GDM1 (cell line): ENCODE results near the gene ZNF629.

ENCODE experiments used
- DNase-seq: peaks from one replicate; lab custom pipeline; 2025; lab: John Stamatoyannopoulos, UW

Gene ZNF629

DNA sequence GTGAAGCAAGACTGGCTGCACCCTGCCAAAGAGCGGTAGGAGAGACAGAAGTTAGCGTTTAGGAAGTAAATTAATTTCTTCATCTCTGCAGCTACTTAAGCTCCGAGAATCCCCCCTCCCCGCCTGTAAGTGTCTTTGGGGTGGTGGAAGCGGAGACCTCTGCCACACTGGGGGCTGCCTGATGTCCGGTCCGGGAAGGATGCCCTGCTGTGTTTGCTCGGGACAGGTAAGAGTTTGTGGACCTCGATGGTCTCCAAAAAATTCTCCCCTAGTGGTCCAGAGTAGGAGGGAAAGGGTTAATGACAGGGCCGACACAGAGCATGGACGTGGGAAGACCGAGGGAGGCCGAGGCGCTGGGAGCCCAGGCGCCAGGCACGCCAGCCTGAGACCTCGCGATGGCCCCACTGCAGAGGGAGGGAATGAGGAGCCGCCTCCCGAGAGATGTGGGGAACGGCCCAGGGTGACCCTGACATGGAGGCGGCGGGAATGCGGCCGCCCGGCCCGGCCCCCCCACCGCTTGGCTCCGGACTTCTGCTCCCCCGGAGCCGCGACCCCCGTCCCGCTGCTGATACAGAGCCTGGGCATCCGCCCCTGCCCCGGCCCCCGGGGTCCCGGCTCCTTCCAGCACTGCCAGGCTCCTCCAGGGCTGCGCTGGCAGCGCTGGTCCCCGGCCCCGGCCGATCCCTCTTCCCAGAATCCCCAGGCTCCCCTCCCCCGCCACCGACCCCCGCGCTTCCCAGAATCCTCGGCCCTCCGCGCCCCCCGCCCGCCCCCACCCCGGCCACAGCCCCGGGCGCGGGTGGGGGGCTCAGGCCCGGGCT lies 680 bp downstream of the ZNF629 start:
- DNase-seq = no peak

DNA sequence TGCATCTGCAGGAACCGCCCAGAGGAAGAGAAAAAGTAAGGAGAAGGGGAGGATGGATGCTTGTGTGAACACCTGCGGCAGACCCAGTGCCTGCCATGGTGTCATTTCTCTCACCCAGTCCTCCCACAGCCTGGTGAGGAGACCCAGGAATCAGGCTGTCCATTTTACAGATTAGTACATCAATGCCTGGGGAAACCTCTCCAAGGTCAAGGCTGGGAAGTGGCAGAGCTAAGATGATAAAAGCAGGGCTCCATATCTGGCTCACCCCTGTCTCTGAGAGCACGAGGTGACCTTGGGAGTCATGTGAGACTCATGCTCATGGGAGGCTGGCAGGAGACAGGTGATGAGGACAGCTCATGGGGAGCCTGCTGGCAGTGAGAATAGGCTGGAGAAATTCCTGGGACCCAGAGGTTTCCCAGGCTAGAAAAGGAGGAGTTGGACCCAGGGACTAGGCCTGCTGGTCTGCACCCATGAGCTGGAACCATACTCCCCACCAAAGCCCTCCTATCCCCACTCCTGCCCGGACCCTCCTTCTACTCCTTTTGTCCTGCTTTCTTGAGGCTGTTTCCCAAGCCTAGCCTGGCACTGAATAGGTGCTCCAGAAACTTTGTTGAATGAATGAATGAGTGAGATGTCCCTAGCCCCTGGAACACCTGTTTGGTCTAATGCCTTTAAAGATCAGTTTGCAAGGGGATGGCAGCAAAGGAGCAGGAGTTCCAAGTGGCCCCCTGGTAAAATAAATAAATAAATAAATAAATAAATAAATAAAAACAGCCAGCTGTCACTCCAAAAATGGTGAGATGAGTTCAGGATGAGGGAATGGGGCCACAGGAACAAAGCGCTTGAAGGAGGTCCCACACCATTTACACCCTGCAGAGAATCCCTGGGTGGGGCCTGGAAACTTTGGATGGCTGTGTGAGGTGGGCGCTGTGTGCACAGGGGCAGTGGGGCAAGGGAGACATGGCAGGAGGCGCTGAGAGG lies 1.6 kb downstream of the ZNF629 start:
- no peak for DNase-seq

DNA sequence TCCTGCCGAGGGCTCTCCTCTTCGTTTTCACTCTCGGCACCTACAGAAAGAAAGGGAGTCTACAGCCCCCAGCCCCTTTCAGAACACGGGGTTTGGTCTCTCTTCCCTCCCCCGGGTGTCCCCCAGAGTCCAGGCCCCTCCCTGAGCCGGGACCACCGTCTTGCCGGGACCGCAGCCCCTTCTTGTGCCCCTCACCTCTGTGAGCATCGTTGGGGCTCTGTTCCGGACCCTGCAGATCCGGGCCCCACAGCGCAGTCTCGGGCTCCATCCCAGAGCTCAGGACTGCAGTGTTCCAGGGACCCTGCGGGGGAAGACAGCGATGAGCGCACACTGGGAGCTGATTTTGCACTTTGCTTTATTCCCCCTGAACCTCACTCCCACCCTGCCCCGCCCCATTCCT lies 2.8 kb downstream of the ZNF629 start:
- no peak for DNase-seq

DNA sequence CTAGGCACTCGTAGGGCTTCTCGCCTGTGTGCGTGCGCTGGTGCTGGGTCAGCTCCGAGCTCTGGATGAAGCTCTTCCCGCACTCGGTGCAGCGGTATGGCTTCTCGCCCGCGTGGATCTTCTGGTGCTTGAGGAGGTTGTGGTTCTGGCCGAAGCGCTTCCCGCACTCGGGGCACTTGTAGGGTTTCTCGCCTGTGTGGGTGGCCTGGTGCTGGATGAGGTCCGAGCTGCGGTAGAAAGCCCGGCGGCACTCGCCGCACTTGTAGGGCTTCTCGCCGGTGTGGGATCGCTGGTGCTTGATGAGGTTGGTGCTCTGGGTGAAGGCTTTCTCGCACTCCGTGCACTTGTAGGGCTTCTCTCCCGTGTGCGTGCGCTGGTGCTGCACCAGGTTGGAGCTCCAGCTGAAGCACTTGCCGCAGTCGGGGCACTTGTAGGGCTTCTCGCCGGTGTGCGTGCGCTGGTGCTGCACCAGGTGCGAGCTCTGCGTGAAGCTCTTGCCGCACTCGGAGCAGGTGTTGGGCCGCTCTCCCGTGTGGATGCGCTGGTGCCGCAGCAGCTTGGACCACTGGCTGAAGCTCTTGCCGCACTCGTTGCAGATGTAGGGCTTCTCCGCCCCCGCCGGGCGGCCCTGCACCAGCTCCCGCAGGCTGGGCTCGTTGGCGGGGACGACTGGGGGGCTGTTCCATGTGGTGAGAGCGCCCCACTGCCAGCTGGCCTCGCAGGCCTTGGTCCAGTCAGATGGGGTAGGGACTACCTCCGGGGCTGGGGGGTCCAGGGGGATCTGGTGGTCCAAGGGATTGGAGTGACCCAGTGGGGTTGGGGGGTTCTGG lies 3.5 kb downstream of the ZNF629 start:
- DNase-seq = no peak

DNA sequence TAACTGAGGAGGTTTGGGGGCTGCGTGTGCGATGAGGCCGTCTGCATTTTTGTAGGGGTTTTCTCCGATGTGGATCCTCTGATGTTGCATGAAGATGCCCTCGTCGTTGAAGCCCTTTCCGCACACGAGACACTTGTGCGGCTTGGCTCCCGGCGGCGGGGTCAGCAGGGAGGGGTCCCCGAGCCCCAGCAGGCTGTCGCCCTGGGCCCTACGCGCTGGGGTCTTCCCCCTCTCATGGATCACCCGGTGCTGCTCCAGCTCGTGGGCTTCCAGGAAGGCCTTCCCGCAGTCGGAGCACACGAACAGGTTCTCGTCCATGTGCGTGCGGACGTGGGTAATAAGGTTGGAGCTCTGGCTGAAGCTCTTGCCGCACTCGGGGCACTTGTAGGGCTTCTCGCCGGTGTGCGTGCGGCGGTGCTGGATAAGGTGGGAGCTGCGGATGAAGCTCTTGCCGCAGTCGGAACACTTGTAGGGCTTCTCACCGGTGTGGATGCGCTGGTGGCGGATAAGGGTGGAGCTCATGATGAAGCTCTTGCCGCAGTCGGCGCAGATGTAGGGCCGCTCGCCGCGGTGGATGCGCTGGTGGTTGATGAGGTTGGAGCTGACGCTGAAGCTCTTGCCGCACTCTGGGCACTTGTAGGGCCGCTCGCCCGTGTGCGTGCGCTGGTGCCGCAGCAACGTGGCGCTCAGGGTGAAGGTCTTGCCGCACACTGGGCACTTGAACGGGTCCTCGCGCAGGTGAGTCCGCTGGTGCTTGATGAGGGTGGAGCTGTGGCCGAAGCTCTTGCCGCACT lies 4.3 kb downstream of the ZNF629 start:
- DNase-seq = no peak

DNA sequence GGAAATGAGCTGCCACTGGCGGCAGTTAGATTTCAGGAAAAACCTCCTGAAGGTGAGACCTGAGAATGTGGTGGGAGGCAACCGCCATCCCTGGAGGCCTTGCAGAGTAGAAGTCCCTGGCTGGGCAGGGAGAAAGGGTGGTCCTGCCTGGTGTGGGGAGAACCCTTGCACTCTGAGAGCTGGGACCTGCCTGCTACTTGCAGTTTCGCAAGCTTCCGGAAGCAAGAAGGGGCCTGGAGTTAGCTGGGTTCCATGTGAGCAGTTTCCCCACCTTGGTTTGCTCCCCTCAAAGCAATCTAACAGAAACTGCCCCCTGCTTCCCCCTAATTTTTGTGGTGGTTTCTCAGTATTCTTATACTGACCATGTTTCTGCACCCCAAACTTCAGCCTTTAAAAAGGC lies 6.5 kb downstream of the ZNF629 start:
- no peak for DNase-seq

DNA sequence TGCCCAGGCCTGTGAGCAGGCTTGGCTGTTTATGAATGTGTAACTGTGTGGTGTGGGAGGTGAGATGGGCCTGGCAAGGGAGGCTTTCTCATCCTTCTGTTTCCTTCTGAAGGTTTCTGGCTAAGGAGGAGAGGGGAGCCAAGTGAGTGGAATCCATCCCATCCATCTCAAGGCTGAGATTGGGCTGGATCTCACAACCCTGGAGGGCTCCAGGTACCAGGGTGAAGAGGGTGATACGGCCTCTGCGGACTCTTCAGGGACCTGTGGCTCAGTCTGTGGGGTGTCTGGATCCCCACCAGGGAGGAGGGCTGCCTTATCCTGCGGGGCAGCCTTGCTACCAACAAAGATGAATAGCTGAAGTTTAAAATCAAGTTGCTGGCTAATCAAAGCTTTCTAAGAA lies 7.0 kb downstream of the ZNF629 start:
- no peak for DNase-seq

DNA sequence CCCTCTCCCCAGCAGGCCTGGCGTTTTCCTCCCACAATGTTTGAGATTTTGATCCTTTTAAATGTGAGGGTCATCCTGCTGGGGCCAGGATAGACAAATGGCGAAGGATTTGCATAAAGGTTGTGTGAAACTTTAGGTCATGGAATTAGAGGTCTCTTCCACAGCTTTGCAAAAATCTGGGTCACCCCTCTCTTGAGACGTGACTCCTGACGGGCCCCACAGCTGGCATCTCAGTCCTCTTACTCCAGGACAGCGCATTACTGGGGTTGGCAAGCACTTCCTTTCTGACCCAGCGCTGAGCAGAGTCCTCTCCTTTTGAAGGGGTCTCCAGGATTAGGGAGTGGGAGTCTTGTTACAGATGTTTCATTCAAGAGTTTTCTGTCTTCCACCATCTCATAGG lies 7.4 kb downstream of the ZNF629 start:
- DNase-seq = no peak

DNA sequence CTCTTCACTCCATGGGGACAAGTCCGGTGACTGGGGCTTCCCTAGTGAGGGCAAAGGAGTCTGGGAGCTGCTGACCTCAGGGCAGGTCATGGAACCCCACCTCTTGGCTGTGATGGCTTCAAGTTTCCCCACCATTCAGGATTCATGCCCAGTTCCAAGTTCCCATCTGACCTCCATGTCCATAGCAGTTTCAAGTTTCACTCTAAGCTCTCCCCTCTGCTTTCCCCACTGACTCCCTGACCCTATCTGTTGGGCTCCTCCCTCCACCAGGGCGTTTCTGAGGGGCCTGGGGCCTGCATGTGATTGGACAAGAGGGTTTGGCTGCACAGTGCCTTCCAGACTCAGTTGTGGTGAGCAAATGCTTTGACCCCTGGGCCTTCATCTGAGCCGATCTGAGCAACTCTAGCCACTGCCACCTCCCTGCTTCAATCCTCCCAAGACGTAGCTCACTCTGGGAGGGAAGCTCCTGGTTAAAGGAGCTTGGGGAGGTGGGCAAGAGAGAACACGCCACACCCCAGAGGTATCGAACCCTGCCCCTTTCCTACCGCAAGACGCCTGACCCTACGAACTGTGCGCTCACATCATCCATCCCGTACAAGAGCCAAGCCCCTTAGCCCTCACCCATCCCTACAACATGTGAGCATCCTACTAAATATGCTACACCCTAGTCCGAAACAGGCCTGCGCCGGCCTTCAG lies 8.3 kb downstream of the ZNF629 start:
- no peak for DNase-seq

DNA sequence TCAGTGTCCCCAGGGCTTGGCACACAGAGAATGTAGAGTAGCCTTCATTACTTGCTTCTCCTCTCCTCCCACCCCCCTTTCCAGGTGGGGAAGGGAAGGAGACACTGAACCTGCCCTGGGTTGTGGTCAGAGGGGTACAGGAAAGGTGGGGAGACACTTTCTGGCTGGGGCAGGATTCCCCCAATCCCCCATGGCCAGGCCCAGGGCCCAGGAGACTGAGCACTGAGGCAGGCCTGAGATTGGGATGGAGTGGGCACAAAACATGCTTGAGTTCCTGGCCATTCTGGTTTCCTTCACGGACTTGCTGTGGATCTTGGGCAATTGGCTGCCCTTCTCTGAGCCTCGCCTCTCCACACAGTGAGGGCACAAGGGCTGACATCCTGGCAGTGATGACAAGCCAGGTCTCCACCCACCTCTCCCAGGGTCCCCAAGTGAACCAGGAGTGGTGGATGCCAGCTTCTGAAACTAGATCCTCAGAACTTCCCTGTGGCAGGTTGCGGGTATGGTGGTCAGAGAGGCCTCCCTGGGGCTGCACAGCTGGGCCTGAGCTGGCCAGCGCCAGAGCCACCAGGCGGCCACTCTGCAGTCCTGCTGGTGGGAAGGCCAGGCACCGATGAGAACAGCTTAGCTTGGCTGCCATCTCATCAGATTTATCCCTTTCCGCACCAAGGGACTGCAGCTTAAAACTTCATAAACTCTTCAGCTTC lies 9.3 kb downstream of the ZNF629 start:
- no peak for DNase-seq

DNA sequence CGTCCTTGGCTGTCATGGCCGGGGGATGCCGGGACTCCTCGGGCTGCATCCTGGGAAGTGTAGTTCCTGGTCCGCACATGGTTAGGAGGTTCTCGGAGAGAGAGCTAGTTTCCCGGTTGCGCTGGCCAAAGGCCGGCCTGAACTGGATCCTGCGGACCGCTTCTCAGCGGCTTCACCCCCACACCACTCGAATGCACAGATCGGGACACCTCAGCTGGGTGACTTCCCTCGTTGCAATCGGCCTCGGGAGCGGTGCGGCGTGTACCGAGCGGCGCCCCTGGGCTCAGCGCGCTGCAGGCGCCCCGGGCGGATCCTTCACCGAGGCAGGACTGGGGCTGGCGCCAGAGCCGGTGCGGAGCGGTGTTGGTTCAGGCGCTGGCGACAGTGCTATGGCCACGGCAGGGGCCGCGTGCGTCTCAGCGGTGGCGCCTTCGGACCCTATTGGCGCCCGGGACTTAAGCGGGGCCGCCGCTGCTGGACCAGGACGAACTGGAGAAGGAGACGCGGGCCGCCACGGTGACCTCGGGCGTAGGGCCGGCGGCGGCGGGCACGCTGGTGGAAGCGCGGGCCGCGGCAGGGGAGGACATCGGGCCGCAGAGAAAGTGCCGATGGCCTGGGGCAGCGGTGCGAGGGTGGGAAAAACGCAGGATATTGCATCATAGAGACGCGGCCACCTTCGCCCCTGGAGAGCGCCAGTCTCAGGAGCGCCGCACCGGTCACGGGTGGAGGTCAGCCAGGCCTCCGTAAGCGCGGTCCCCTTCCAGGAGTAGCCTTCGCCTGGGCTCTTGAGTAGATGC lies 11.4 kb downstream of the ZNF629 start:
- no peak for DNase-seq

DNA sequence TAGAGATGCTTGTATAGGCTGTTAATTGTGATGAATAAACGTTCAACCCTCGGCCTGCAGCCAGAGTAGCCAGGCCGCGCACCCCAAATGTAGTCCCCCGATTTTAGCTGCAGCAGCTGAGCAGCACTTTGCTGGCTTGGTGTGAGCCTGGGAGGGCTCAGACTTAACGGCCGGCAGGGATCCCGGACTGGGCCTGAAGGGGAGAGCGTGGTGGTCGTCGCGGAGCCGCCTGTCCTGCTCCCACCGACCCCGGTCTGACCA lies 11.9 kb downstream of the ZNF629 start:
- DNase-seq = no peak

DNA sequence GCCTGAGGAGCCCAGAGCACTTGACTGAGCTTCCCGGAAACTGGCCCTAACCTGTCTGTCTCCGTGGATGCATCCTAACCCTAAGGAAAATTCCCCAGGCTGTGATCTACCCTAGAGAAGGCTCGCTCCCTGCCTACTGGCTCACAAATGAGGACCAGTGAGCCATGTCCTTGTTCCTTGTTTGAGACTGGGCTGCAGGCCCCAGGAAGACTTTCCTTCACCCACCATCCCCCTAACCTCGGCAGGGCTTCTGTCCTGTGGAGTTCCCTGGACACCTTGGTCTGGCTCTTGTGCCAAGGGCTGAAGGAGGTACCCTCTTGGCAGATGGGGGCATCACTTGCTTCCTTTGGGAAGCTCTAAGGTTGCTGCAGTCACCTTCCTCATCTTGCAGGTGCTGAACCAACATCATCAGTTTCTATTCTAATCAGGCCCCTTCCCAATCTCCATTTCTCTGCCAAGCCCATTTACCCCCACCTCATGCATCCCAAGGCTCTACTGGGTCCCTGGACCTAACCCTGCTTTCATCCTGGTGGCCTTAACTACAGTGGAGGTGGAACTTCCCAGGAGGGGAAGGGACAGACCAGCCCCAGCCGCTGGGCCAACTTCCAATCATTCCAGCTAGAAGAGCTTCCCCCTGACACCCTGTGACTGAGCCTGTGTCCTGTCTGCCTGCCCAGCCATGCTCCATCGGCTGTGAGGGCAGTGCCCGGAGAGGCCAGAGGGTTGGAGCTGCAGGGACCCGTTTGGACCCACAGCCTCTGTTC lies 12.5 kb downstream of the ZNF629 start:
- DNase-seq = no peak

DNA sequence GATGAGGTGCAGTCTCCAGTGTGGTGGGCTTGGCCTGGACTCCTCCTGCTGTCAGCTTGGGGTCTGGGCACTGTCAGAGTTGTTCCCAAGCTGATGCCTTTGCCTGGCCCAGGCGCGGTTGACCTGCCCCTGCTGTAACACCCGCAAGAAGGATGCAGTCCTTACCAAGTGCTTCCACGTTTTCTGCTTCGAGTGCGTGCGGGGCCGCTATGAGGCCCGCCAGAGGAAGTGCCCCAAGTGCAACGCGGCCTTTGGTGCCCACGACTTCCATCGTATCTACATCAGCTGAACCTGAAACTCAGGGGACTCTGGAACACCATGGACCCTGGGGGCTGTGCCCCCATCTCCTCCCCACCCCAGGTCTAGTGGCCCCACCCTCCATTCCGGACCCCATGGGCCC lies 13.2 kb downstream of the ZNF629 start:
- no peak for DNase-seq

DNA sequence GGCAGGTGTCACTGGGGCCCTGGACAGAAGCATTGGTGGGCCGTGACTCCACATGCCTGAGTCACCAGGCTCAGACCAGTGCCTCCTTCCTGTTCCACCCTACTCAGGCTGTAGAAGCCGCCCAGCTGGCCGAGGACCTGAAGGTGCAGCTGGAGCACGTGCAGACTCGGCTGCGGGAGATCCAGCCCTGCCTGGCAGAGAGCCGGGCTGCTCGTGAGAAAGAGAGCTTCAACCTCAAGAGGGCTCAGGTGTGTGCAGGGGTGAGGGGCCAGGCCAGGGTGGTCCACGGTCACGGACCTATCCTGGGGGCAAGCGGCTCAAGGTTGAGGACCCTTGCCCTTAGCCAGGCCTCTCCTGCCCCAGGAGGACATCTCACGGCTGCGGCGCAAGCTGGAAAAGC lies 15.3 kb downstream of the ZNF629 start:
- no peak for DNase-seq

DNA sequence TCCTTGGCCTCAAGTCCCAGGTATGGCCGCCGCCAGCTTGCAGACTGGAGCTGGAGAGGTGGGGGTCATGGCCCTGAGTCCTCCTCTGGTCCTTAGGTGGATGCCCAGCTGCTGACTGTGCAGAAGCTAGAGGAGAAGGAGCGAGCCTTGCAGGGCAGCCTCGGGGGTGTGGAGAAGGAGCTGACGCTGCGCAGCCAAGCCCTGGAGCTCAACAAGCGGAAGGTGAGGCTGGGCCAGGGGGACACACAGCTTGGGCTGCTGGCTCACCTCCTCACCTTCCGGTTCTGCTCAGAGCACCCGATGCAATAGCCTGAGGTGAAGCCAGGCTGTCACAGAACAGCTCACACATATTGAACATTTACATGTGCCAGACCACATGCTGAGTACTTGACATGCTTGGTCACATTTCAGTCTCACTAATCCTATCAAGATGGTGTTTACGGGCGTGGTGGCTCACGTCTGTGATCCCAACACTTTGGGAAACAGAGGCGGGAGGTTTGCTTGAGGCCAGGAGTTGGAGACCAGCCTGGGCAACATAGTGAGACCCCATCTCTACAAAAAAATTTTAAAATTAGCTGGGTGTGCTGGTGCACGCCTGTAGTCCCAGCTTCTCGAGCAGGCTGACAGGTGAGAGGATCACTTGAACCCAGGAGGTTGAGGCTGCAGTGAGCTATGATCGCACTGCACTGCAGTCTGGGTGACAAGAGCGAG lies 17.5 kb downstream of the ZNF629 start:
- DNase-seq = no peak

DNA sequence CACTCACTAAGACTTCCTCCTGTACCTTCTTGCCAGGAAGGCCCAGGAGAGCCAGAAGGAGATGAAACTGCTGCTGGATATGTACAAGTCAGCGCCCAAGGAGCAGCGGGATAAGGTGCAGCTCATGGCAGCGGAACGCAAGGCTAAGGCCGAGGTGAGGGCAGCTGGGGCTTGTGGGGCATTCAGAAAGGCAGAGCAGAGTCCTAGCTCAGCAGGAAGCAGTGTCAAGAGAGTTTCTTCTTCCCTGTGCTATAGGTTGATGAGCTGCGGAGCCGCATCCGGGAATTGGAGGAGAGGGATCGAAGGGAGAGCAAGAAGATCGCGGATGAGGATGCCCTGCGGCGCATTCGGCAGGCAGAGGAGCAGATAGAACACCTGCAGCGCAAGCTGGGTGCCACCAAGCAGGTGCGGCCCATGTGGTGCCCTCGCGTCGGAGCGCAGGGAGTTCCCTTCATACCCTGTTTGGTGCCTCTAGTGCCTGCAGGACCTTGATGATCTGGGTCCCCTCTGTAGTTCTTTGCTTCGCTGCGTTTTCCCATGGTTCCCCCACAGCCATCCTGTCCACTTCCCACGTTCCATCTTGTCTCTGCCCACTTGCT lies 18.3 kb downstream of the ZNF629 start:
- no peak for DNase-seq
